HCT116 (cell line): Measurements from ENCODE around the gene PYGB.

Source experiments
- EGR1 ChIP-seq: IDR thresholded peaks from 2 replicates; pipeline ENCODE4 v1.6.1; 2012; ENCODE audit warnings: low read depth
- EZH2phosphoT487 ChIP-seq: fragments of 200-600 bp; IDR thresholded peaks from 2 replicates; pipeline ENCODE4 v1.6.1; 2018; ENCODE audit warnings: antibody characterized with exemption, borderline replicate concordance
- POLR2A ChIP-seq: IDR thresholded peaks from 2 replicates; pipeline ENCODE4 v1.7.0; 2011; ENCODE audit warnings: borderline replicate concordance; ENCODE audit not compliant: insufficient read depth, insufficient read length; ENCODE audit errors: extremely low read depth
- TF ChIP-seq, protein P1 (sequence below), 3 experiments: fragments of 200-600 bp in 1 of 3; sonication (generic) in 1 of 3; IDR thresholded peaks in 2 of 3; conservative IDR thresholded peaks in 1 of 3; 2 replicates each; pipeline ENCODE4 v1.5.1; 2012 to 2017; ENCODE audit warnings: low read depth in 2 of 3, low read length in 2 of 3, antibody characterized with exemption in 1 of 3, borderline replicate concordance in 1 of 3, control low read depth in 1 of 3, mild to moderate bottlenecking in 1 of 3, mixed read lengths in 1 of 3, mixed run types in 1 of 3, moderate library complexity in 1 of 3; ENCODE audit not compliant: insufficient read depth in 1 of 3

- TF ChIP-seq POLR2A (no peak), EZH2phosphoT487 (no peak), EGR1 (no peak)
- TF ChIP-seq, protein P1, sequence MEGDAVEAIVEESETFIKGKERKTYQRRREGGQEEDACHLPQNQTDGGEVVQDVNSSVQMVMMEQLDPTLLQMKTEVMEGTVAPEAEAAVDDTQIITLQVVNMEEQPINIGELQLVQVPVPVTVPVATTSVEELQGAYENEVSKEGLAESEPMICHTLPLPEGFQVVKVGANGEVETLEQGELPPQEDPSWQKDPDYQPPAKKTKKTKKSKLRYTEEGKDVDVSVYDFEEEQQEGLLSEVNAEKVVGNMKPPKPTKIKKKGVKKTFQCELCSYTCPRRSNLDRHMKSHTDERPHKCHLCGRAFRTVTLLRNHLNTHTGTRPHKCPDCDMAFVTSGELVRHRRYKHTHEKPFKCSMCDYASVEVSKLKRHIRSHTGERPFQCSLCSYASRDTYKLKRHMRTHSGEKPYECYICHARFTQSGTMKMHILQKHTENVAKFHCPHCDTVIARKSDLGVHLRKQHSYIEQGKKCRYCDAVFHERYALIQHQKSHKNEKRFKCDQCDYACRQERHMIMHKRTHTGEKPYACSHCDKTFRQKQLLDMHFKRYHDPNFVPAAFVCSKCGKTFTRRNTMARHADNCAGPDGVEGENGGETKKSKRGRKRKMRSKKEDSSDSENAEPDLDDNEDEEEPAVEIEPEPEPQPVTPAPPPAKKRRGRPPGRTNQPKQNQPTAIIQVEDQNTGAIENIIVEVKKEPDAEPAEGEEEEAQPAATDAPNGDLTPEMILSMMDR (IDR thresholded peaks at IDR 0.05 in 2 of 3, conservative IDR thresholded peaks at IDR 0.05 in 1 of 3; ENCODE audit: borderline replicate concordance in 1 of 3, insufficient read depth in 1 of 3, low read depth in 2 of 3, low read length in 2 of 3): no peak
Measured at GRCh38 chr20:25303292-25304024, 55.6 kb downstream of the PYGB start.
